HS-27A (cell line): ENCODE results near the gene TPPP.

Experiments
- DNase-seq: peaks from one replicate; pipeline ENCODE4 v3.0.0-alpha.2; 2012; ENCODE audit warnings: low read depth, missing footprints

TPPP gene

DNA sequence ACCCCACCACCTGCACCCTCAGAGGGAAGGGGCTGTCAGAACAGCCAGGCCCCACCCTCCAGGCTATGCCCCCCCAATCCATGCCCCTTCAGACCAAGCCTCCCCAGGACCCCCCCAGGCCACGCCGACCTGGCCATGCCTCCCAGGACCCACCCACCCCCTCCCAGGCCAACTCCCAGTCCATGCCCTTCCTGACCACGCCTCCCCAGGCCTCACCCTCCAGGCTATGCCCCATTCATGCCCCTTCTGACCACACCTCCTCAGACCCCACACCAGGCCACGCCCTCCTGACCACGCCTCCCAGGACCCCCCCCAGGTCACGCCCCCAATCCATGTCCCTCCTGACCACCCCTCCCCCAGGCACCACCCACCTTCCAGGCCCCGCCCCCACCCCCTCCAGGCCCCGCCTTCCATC lies 27.6 kb downstream of the TPPP start:
- no peak for DNase-seq

DNA sequence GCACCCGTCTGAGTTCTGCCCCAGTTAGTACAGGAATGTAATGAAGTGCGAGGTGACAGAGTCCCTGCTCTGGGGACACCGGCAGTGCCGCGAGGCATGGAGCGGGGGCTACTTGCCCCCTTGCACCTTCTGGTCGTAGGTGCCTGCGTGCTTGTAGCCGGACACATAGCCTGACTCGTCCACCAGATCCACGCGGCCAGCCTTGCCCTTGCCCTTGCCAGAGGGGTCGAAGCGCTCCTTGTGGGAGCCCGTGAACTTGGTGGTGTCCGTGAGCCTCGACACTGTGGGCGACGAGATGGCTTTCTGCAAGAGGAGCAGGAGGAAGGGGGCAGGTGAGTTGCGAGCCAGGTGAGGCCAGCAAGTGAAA lies 28.2 kb downstream of the TPPP start:
- no peak for DNase-seq

DNA sequence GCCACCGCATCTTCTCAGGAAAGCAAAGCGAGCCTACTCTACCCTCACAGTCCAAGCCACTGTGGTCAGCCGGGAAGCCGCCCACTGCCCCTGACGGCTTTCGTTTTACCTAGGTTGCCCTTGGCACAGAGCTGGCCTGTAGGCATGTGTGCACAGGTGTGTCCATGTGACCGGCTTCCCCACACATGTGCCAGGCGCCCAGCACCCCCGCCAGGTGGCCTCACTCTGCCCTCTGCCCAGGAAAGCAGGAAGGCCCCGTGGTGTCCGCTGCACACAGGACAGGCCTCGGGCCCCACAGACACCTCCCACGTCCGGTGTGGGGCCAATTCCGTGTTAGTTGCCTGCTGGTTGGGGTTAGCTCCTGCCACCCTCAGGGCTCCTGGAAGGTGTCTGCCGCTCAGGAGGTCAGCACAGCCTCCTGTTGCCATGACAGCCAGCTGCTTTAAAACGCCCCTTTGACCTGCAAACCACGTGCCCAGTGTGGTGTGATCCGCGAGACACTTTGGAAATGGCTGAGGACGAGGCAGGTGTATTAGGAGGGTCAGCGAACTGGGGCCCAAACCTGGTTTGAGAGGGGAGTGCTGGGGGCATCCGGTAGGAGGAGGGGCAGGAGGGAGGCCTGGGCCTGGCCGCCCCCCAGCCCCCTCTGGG lies 28.7 kb downstream of the TPPP start:
- DNase-seq: no peak

DNA sequence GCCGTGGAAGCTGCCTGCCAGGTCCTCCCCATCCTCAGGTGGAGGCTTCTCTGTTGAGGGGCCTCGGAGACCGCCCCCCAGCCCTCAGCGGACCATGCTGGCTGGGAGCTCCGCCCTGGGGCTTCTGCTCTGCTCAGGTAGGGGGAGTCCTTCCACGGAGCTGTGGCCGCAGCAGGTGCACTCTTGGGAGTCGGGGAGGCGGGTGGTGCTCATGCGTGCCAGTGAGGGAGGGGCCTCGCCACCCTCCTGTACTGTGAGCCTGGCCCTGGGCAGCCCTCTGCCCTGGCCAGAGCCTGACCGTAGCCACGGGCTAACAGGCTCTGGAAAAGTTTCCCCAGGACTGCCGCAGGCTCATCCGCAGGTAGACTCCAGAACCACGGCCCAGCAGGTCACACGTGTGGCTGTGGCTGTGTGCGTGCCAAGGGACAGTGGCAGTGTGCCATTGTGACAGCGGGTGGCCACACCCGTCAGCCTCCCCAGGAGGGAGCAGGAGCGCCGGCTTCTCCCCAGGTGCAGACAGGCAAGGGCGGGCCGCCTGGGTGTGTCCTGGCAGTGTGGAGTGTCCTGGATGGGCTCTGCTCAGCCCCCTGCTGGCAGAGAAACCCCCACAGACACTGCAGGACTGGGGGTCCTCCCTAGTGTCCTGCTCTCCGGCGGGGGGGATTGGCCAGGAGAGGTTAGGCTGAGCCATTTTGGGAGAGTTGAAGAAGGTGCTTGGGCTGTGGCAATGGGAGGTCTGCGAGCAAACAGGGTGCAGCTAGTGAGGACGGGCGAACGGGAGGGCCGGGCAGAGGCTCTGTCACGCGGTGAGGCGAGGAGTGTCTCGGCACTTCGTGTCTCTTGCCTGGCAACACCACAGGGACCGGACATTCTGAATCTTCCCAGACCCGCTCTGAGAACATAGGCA lies 29.5 kb downstream of the TPPP start:
- no peak for DNase-seq

DNA sequence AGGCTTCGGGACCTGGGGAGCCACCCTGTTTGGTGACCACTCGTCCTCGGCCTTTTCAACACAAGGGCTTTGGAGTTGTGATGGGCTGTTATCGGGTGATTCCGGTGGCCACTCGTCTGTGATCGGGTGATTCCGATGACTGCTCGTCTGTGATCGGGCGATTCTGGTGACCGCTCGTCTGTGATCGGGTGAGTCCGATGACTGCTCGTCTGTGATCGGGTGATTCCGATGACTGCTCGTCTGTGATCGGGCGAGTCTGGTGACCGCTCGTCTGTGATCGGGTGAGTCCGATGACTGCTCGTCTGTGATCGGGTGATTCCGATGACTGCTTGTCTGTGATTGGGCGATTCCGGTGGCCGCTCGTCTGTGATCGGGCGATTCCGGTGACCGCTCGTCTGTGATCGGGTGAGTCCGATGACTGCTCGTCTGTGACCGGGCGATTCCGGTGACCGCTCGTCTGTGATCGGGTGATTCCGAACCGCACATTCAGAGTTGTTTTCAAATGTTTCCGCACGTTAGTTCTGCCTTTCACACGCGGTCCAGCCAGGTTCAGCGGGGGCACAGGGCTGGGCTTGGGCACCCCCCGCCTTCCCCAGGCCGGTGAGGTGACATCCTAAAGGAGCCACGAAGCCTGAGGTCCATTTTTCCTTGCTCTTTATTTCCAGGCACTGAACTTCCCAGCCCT lies 30.3 kb downstream of the TPPP start:
- DNase-seq: no peak

DNA sequence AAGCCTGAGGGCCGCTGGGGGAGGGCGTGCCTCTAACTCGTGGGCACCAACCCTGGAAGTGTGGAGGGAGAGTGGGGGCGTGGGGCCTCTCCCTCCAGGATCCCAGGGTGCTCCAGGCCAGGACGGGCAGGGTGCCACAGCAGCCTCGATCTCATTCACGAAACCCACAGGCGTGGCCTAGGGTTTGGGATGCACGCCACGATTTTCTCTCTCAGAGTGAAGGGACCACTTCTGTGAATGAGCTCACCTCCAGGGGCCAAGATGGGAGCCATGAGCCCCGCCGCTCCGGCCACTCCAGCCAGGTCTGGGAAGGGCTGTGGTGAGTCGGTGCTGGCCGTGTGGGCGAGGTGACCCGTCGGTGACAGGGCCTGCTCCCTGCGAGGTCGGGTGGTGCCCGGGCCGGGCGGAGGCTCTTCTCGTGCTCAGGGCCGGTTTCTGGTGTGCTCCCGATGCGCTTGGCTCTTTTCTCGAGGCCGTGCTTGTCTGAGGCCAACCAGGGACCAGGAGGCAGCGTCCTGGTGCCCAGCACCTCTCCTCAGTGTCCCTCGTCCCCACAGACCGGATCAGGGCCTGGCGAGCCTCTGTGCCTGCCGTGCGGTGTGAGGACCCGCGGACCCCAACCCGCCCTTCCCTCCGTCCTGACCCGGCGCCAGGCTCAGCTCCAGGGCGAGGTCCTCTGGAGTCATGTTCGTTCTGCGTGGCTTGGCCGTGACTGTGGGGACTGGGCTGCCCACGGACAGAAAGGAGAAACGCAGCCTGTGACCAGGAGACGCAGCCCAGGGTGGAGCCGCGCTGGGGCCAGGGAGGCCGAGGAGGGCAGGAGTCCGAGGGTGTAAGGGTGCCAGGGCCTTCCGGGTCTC lies 31.0 kb downstream of the TPPP start:
- DNase-seq: no peak

DNA sequence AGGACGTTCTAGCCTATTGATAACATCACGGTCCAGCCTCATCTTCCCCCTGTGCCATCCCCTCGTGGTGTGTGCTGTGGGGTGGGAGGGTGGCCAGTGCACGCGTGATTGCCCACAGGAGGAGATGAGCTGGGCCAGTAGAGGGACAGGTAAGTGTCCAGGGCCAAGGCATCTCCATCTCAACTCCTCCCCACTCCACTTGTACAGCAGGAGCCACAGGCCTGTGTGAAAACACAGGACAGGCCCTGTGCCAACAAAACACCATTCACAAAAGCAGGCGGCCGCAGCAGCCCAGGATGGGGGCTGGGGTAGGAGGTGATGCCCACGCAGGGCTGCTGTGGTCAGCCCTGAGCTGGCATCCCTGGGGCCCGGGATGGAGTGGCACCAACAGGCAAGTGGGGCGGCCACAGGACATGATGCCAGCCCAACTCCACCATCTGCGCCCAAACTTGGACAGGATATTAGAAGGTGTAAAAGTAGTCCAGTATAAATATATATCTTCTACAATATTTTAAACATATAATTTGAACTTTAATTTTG lies 32.6 kb downstream of the TPPP start:
- no peak for DNase-seq

DNA sequence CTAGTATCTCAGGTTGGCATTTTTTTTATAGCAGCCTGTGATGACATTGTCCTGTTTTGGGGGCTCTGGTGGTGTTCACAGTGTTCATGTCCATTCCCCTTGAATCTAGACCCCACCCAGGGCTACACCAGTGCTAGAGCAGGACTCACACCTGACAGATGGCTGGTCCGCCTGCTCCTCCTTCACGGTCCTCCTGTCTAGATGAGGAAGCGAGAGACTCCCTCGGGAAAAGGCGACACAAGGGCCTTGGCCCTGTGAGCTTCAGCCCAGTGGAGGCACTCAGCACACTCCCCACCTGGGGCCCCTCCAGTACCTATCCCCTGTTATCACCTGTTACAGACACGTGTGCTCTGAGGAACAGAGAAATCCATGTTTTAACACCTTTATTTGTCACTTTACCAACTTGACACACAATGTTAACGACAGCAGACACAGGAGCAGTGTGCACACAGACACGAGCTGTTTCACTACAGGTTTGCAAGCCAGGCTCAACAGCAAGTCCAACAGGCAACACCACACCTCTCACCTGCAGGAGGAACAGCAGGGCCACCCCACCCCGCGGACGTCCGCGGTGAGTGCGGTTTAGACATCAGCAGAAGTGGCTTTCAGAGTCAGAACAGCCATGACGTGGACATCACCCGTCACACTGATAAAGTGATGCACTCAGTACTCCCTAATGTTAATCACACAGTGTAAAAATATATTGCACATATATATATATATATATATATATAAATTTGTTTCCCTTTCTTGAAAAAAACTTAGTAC lies 33.5 kb downstream of the TPPP start:
- DNase-seq: no peak

DNA sequence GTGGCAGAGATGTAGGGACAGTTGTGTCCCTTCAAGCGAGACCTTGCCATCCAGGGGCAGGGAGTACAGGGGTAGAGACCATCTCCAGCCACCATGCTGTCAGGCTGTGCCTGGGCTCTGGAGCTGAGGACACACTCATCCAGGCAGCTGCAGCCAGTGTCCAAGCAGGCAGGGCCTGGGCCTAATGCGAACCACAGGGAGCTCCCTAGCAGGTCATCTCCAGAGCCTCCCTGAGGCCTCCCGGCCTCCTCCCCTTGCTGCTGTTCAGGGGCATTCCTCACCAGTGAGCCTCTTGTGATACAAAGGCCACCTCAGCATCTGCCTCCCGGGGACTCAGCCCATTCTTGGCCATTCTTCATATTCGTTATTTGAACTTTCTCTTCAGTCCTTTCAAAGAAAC lies 35.0 kb downstream of the TPPP start:
- no peak for DNase-seq

DNA sequence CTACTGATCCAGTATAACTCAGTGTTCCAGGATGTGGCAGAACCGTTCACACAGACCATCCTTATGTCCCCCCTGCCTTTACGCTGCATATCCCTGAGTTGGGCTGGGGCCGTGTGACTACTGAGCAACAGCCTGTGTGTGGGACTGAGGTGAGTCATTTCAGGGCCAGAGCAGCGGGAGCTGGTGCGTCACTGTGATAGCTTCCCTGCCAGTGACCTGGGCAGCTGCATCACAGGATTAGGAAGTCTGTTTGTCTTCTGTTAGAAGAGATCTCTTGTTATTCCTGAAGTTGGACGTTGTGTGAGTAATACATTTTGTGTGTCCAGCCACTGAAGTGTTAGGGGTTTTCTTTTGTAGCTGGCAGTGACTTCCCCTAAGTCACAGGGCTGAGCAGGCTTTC lies 35.6 kb downstream of the TPPP start:
- DNase-seq: no peak

DNA sequence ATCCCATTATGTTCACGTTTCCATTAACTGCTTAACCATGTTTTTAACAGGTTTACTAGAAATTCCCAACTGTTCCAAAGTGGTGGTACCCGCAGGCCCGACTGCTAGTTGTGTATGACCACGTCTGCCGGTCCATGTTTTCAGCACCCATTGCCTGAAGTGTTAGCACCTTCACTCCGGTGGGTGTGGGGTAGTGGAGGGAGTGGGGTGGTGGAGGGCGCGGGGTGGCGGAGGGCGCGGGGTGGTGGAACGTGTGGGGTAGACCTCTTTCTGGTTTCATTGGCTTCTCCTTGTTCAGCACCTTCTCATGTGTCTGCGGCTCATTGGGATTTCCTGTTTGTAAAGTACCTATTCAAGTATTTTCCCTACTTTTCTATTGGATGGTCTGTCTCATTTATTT lies 37.7 kb downstream of the TPPP start:
- no peak for DNase-seq

DNA sequence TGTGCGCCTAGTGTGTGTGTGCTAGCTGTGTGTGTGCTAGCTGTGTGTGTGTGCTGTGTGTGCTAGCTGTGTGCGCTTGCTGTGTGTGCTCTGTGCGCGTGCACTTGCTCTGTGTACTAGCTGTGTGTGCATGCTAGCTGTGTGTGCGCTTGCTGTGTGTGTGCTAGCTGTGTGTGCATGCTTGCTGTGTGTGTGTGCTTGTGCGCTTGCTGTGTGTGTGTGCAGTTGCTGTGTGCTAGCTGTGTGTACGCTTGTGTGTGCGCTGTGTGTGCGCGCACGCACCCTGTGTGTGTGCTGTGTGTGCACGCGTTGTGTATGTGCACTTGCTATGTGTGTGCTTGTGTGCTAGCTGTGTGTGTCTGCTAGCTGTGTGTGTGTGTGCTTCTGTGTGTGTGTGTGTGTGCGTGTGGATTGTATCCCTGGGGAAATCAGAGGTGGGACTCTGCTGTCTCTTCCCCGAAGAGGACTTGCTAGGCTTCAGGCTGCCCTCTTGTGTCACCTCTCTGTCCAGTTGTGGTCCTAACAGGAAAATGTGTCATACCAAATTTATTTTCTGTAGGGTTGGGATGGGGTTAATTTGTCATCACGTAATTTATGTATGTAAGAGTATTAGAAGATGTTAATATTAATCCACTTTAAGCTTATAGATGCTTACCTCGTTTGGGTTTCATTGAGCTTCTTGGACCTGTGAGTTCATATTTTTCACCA lies 38.9 kb downstream of the TPPP start:
- no peak for DNase-seq

DNA sequence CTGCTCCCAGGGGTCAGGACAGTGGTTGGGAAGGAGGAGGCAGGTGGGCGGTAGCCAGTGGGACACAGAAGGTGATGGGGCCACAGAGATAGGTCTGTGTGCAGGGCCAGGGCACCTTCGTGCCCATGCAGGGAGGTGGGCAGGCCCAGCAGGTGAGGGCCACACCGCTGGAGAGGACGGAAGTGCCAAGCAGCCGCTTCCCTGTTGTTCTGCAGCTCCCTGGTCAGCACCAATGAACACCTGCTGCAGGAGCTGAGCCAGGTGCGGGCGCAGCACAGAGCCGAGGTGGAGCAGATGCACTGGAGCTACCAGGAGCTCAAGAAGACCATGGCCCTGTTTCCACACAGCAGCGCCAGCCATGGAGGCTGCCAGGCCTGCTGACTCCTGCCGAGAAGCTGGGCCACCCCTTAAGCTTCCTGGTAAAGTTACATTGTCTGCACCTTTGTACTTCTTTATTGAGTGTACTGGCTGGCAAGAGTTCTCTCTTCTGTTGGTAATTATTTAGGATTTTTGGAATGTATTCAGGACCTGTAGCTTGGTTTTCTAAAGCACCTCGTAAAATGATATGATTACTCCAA lies 40.3 kb downstream of the TPPP start:
- no peak for DNase-seq

DNA sequence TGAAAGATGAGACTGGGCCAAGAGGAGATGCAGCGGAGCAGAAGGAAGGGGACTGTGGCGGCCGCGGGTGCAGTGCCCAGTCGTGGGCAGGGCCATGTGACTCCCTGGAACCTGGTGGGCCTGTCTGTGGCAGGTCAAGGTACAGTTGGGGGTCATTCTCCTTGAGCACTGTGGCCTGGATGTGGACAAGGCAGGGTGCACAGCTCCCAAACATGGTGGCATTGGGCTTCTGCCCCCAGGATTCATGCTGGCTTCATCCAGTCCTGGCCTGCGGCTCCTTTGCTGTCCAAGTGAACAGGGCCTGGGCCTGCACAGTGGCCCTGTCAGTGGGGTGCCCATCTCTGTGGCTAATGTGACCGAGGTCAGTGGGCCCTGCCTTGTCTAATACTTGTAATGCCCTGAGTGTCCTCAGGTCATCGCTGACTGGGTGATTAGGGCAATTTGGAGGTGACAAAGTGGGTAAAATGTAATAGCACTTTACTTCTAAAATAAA lies 41.1 kb downstream of the TPPP start:
- no peak for DNase-seq

DNA sequence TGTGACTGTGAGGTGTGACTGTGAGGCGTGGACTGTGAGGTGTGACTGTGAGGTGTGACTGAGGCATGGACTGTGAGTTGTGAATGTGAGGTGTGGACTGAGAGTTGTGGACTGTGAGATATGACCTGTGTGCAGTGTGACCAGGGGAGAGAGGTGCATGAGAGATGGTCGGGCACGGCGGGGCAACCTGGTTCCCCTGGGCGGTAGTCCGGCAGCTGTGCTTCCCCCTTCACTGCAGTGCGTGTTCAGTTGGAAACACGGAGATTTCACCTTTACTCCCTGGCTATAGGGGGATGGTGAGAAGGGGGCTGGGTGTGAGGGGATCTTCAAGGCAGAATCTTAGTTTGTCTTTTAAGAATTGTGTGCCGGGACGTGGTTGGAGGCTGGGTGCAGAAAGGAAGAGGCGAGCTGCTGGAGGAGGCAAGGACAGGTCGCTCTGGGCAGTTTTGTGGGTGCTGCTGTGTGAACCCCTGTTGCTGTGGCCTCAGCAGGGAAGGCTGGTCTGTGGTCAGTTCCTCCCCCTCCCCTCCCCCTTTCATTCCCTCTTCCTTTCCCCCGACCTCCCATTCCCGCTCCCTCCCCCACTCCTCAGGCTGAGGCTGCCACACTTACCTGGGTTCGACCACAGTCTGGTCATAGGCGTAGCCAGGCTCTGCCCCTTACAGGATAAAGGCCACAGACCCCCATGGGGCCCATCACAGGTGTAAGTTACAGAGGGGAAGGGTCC lies 41.7 kb downstream of the TPPP start:
- DNase-seq: no peak

DNA sequence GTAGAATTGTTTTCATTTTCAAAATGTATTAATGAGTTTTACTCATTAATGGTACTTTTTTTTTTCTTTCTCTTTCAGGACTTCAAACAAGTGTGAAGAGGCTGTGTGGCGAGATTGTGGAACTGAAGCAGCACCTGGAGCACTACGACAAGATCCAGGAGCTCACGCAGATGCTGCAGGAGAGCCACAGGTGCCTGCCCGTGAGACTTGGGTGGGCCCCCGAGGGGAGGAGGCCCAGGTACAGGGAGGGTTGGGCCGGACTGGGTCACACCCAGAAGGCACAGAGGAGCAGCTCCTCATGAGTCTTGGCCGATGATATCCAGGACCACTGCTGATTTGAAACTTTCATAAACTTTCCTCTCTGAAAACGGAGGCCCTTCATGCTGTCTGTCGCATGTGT lies 45.4 kb downstream of the TPPP start:
- no peak for DNase-seq

DNA sequence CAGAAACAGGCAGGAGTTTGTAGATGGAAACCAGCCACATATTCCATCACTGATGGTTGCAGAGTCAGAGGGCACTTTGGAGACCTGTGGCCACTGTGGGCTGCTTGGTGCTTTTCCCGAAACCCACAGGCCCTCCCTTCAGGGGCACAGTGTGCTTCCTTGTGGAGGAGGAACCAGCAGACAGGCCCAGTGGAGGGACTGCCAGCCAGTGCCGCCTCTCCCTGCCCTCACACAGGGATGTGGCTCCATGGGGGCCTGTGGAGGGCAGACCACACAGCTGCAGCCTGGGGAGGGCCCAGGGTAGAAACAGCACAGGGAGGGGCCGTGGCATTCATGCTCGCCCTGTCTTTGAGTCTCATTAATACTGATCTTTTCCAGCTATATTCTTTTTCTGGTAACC lies 45.8 kb downstream of the TPPP start:
- no peak for DNase-seq

DNA sequence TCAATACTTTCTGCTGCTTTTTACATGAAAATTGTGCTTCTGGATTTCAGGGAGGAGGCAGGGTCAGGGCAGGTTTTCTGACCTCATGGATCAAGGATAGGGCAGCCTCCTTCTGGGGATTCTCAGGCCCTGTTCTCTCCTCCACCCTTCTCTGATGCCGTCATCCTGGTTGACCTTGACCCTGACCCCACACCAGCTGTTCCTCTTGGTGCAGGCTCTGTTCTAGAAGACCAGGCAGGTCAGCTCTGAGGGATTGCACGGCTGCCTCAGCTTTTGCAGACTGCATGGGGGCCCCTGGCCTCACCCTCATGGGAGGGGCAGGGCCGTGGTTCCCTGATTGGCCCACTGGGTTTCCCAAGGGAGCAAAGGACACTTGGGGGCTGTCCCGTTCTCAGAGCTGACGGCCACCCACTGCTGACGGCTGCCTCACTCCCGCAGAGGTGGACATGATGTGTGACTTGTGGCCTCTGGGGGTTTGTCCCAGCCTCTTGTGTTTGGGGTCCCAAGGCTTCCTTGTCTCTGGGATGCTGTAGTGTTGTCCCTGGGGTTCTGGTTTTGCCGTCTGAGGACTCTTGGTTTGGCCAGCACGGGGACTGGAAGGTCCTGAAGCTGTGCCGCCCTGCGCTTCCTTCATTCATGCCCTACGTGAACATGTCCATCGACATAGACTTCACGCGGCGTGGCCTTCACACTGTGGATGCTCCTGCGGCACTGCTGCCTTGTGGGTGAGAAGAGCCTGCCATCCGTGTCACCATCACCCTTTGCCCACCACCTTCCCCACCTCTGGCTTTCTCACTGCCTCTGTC lies 46.6 kb downstream of the TPPP start:
- no peak for DNase-seq
